HEK293 (cell line): Measurements from ENCODE around the gene NPTN.

Experiments
- BCL6B ChIP-seq: fragments of 450-650 bp; formaldehyde crosslinking; IDR thresholded peaks from 2 replicates; pipeline ENCODE4 v1.5.1; 2017; ENCODE audit warnings: missing biosample characterization, missing genetic modification characterization
- EGR2 ChIP-seq: fragments of 450-650 bp; formaldehyde crosslinking; IDR thresholded peaks from 2 replicates; pipeline ENCODE4 v1.5.1; 2016; ENCODE audit warnings: low read depth, missing biosample characterization, missing genetic modification characterization
- FEZF1 ChIP-seq: fragments of 450-650 bp; formaldehyde crosslinking; IDR thresholded peaks from 2 replicates; pipeline ENCODE4 v1.5.1; 2016; ENCODE audit warnings: missing biosample characterization, missing genetic modification characterization
- KLF8 ChIP-seq: fragments of 450-650 bp; formaldehyde crosslinking; IDR thresholded peaks from 2 replicates; pipeline ENCODE4 v1.5.1; 2016; ENCODE audit warnings: missing biosample characterization, missing genetic modification characterization
- OVOL3 ChIP-seq: fragments of 450-650 bp; formaldehyde crosslinking; IDR thresholded peaks from 2 replicates; pipeline ENCODE4 v1.5.1; 2016; ENCODE audit warnings: missing biosample characterization, missing genetic modification characterization
- PRDM1 ChIP-seq: fragments of 450-650 bp; formaldehyde crosslinking; IDR thresholded peaks from 2 replicates; pipeline ENCODE4; 2016; ENCODE audit warnings: missing biosample characterization, missing genetic modification characterization
- SCRT2 ChIP-seq: fragments of 450-650 bp; formaldehyde crosslinking; IDR thresholded peaks from 2 replicates; pipeline ENCODE4 v1.5.1; 2016; ENCODE audit warnings: missing biosample characterization, missing genetic modification characterization
- TCF7L2 ChIP-seq: IDR thresholded peaks from 2 replicates; pipeline ENCODE4 v1.6.1; 2011; ENCODE audit warnings: low read depth, mild to moderate bottlenecking, inconsistent platforms, low read length, moderate library complexity, borderline replicate concordance
- TRIM28 ChIP-seq: IDR thresholded peaks from 2 replicates; pipeline ENCODE4 v1.6.1; 2011; ENCODE audit warnings: low read length, control low read depth, borderline replicate concordance
- YY2 ChIP-seq: fragments of 450-650 bp; formaldehyde crosslinking; IDR thresholded peaks from 2 replicates; pipeline ENCODE4 v1.5.1; 2016; ENCODE audit warnings: missing biosample characterization, missing genetic modification characterization
- ZBTB11 ChIP-seq: fragments of 450-650 bp; formaldehyde crosslinking; conservative IDR thresholded peaks from 2 replicates; pipeline ENCODE4 v1.5.1; 2016; ENCODE audit warnings: low read depth, missing biosample characterization, missing genetic modification characterization
- ZEB2 ChIP-seq: fragments of 450-650 bp; formaldehyde crosslinking; IDR thresholded peaks from 2 replicates; pipeline ENCODE4 v1.5.1; 2016; ENCODE audit warnings: missing biosample characterization, missing genetic modification characterization
- ZFHX2 ChIP-seq: fragments of 450-650 bp; formaldehyde crosslinking; conservative IDR thresholded peaks from 2 replicates; pipeline ENCODE4 v1.5.1; 2016; ENCODE audit warnings: missing biosample characterization, missing genetic modification characterization
- ZNF132 ChIP-seq: fragments of 450-650 bp; formaldehyde crosslinking; IDR thresholded peaks from 2 replicates; pipeline ENCODE4 v1.5.1; 2017; ENCODE audit warnings: missing biosample characterization, missing genetic modification characterization, borderline replicate concordance
- ZNF2 ChIP-seq: fragments of 450-650 bp; formaldehyde crosslinking; IDR thresholded peaks from 2 replicates; pipeline ENCODE4 v1.5.1; 2016; ENCODE audit warnings: missing biosample characterization, missing genetic modification characterization
- ZNF248 ChIP-seq: fragments of 450-650 bp; formaldehyde crosslinking; IDR thresholded peaks from 2 replicates; pipeline ENCODE4 v1.5.1; 2017; ENCODE audit warnings: missing biosample characterization, missing genetic modification characterization
- ZNF274 ChIP-seq, 2 experiments: fragments of 200-500 bp in 1 of 2; fragments of 450-650 bp in 1 of 2; sonication (Bioruptor generic) in 1 of 2; formaldehyde crosslinking in 1 of 2; IDR thresholded peaks; 2 replicates each; pipeline versions ENCODE4 v1.5.1 to v1.6.1; 2014 to 2016; ENCODE audit warnings: borderline replicate concordance in 1 of 2, inconsistent platforms in 1 of 2, low read length in 1 of 2, missing biosample characterization in 1 of 2, missing genetic modification characterization in 1 of 2
- ZNF571 ChIP-seq: fragments of 450-650 bp; formaldehyde crosslinking; IDR thresholded peaks from 2 replicates; pipeline ENCODE4 v1.5.0; 2017; ENCODE audit warnings: missing biosample characterization, missing genetic modification characterization
- ZNF580 ChIP-seq: fragments of 450-650 bp; formaldehyde crosslinking; IDR thresholded peaks from 2 replicates; pipeline ENCODE4 v1.5.1; 2016; ENCODE audit warnings: missing biosample characterization, missing genetic modification characterization
- ZNF610 ChIP-seq: fragments of 450-650 bp; formaldehyde crosslinking; IDR thresholded peaks from 2 replicates; pipeline ENCODE4 v1.5.1; 2016; ENCODE audit warnings: missing biosample characterization, missing genetic modification characterization, borderline replicate concordance
- ZNF701 ChIP-seq: fragments of 450-650 bp; formaldehyde crosslinking; IDR thresholded peaks from 2 replicates; pipeline ENCODE4 v1.5.1; 2016; ENCODE audit warnings: missing biosample characterization, missing genetic modification characterization
- ZNF747 ChIP-seq: fragments of 450-650 bp; formaldehyde crosslinking; IDR thresholded peaks from 2 replicates; pipeline ENCODE4 v1.5.1; 2016; ENCODE audit warnings: missing biosample characterization, missing genetic modification characterization
- ZNF843 ChIP-seq: fragments of 450-650 bp; formaldehyde crosslinking; IDR thresholded peaks from 2 replicates; pipeline ENCODE4 v1.5.1; 2016; ENCODE audit warnings: missing biosample characterization, missing genetic modification characterization
- TF ChIP-seq, protein P1 (sequence below): fragments of 450-650 bp; IDR thresholded peaks from 2 replicates; pipeline ENCODE4 v1.5.1; 2018; ENCODE audit warnings: missing biosample characterization, mild to moderate bottlenecking, missing genetic modification characterization

Gene NPTN

DNA sequence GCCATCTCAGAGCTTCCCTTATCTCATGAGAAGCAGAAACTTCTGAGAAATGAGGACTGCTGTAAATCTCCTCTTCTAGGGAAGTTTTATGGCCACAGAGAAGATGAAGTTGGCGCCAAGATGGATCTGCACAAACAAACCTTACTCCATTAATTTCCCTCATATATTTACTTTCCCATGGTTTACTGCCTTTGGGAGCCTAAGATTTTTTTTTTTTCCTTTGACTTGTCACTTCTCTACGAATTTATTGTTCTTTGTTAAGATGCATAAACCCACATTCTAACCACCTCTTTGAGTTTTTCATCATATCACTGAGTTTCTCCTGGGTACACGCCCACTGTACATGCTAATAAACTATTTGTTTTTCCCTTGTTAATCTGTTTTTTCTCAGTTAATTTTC is 21.5 kb upstream of the NPTN start (continued):
- TF ChIP-seq ZNF701 = no peak
- 0 out of 2 replicates have a peak, but pooled peaks have one; percentile 21 for TF ChIP-seq ZNF580 (tag by site-specific recombination)
- peak; percentile 72 for TF ChIP-seq BCL6B (tag by site-specific recombination)
- no peak for TF ChIP-seq KLF8 (tag by site-specific recombination)
- TF ChIP-seq ZNF274 (IDR thresholded peaks at IDR 0.05; ENCODE audit: low read length) = no peak
- no peak for TF ChIP-seq ZNF274 (tag by site-specific recombination; IDR thresholded peaks at IDR 0.05; ENCODE audit: borderline replicate concordance)
- TF ChIP-seq OVOL3 = peak; percentile 31; the same call in 1 of the 2 replicates
- TF ChIP-seq ZFHX2 (tag by site-specific recombination) = peak; percentile 88
- no peak for TF ChIP-seq ZBTB11
- TF ChIP-seq TCF7L2 = peak; percentile 52
- peak; percentile 79; the same call in 1 of the 2 replicates for TF ChIP-seq EGR2 (tag by site-specific recombination)
- no peak for TF ChIP-seq ZNF747 (tag by site-specific recombination)
- TF ChIP-seq YY2 (tag by site-specific recombination) = 0 out of 2 replicates have a peak, but pooled peaks have one; percentile 31
- TF ChIP-seq ZEB2 (tag by site-specific recombination) = 0 out of 2 replicates have a peak, but pooled peaks have one; percentile 41
- TF ChIP-seq ZNF843 = peak; percentile 64
- TF ChIP-seq ZNF132 (tag by site-specific recombination) = no peak
- TF ChIP-seq, protein P1, sequence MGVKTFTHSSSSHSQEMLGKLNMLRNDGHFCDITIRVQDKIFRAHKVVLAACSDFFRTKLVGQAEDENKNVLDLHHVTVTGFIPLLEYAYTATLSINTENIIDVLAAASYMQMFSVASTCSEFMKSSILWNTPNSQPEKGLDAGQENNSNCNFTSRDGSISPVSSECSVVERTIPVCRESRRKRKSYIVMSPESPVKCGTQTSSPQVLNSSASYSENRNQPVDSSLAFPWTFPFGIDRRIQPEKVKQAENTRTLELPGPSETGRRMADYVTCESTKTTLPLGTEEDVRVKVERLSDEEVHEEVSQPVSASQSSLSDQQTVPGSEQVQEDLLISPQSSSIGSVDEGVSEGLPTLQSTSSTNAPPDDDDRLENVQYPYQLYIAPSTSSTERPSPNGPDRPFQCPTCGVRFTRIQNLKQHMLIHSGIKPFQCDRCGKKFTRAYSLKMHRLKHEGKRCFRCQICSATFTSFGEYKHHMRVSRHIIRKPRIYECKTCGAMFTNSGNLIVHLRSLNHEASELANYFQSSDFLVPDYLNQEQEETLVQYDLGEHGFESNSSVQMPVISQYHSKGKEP (tag by site-specific recombination) = 0 out of 2 replicates have a peak, but pooled peaks have one; percentile 3
- peak; percentile 61; the same call in 1 of the 2 replicates for TF ChIP-seq TRIM28
- no peak for TF ChIP-seq ZNF571 (tag by site-specific recombination)
- TF ChIP-seq PRDM1 = peak; percentile 58; the same call in 1 of the 2 replicates
- no peak for TF ChIP-seq ZNF248 (tag by site-specific recombination)
- 0 out of 2 replicates have a peak, but pooled peaks have one; percentile 47 for TF ChIP-seq SCRT2
- peak; percentile 23; the same call in 1 of the 2 replicates for TF ChIP-seq FEZF1 (tag by site-specific recombination)
- TF ChIP-seq ZNF2 (tag by site-specific recombination) = no peak
- peak; percentile 30; the same call in 1 of the 2 replicates for TF ChIP-seq ZNF610
- TF ChIP-seq, all 188 proteins: peak for 20
